H1 (cell line): ENCODE measurements around the gene CDRT4. TPM values are rescaled to one million over a fixed set of nuclear protein-coding genes. Genes with fewer than 3 reads are reported as not detected.

Experiments used
- JUN ChIP-seq: IDR thresholded peaks from 2 replicates; pipeline ENCODE4 v1.6.1; 2011; ENCODE audit warnings: low read depth, mild to moderate bottlenecking, improper control_type of control experiment, low read length
- KDM5A ChIP-seq: fragments of 200-600 bp; IDR thresholded peaks from 2 replicates; pipeline ENCODE4 v1.7.1; 2012; ENCODE audit warnings: mild to moderate bottlenecking, low read length, inconsistent platforms, mixed read lengths
- SIN3A ChIP-seq, 2 experiments: IDR thresholded peaks in 1 of 2; conservative IDR thresholded peaks in 1 of 2; 2 replicates each; pipeline ENCODE4 v1.6.1; 2011 to 2012; ENCODE audit warnings: low read length in 2 of 2, improper control_type of control experiment in 1 of 2, low read depth in 1 of 2, mild to moderate bottlenecking in 1 of 2
- TAF1 ChIP-seq: IDR thresholded peaks from 2 replicates; pipeline ENCODE4 v1.6.1; 2011; ENCODE audit warnings: mild to moderate bottlenecking, low read depth, low read length
- polyA plus RNA-seq, 7 experiments: library from polyadenylated mRNA; depleted of rRNA in 3 of 7; stranded (reverse) in 5 of 7; unstranded in 2 of 7; fragments of >200 nt in 5 of 7; fragments of 200-250 nt in 2 of 7; gene quantifications; 1 replicate in 5 of 7; 2 replicates in 1 of 7; 4 replicates in 1 of 7; pipeline versions ENCODE4 v1.2.1 to v1.2.3, GENCODE V29; 2011 to 2013; ENCODE audit warnings: missing spikeins in 2 of 7, mixed read lengths in 2 of 7
- total RNA-seq: library from RNA; stranded (reverse); fragmentation: NEBNext Ultra II Directional; extraction: Animal tissue kit (Norgen Biotek cat#: 25700); gene quantifications from 2 replicates; pipeline ENCODE4 v1.2.1, GENCODE V29; 2021
- TF ChIP-seq, protein P1 (sequence below): fragments of 300-600 bp; sonication (generic); IDR thresholded peaks from 2 replicates; pipeline ENCODE4 v1.7.1; 2012; ENCODE audit warnings: low read length, moderate library complexity, mild to moderate bottlenecking, inconsistent platforms; ENCODE audit not compliant: insufficient replicate concordance

CDRT4 gene
- total and polyA plus RNA-seq, 2 of the 8 experiments (the other 6 are each of a cell fraction or from before 2014, with no cell fraction given): 2.6 to 5.6 TPM

GRCh38 chr17:15513856-15514459 is 46.5 kb upstream of the CDRT4 start (continued):
- TF ChIP-seq, protein P1, sequence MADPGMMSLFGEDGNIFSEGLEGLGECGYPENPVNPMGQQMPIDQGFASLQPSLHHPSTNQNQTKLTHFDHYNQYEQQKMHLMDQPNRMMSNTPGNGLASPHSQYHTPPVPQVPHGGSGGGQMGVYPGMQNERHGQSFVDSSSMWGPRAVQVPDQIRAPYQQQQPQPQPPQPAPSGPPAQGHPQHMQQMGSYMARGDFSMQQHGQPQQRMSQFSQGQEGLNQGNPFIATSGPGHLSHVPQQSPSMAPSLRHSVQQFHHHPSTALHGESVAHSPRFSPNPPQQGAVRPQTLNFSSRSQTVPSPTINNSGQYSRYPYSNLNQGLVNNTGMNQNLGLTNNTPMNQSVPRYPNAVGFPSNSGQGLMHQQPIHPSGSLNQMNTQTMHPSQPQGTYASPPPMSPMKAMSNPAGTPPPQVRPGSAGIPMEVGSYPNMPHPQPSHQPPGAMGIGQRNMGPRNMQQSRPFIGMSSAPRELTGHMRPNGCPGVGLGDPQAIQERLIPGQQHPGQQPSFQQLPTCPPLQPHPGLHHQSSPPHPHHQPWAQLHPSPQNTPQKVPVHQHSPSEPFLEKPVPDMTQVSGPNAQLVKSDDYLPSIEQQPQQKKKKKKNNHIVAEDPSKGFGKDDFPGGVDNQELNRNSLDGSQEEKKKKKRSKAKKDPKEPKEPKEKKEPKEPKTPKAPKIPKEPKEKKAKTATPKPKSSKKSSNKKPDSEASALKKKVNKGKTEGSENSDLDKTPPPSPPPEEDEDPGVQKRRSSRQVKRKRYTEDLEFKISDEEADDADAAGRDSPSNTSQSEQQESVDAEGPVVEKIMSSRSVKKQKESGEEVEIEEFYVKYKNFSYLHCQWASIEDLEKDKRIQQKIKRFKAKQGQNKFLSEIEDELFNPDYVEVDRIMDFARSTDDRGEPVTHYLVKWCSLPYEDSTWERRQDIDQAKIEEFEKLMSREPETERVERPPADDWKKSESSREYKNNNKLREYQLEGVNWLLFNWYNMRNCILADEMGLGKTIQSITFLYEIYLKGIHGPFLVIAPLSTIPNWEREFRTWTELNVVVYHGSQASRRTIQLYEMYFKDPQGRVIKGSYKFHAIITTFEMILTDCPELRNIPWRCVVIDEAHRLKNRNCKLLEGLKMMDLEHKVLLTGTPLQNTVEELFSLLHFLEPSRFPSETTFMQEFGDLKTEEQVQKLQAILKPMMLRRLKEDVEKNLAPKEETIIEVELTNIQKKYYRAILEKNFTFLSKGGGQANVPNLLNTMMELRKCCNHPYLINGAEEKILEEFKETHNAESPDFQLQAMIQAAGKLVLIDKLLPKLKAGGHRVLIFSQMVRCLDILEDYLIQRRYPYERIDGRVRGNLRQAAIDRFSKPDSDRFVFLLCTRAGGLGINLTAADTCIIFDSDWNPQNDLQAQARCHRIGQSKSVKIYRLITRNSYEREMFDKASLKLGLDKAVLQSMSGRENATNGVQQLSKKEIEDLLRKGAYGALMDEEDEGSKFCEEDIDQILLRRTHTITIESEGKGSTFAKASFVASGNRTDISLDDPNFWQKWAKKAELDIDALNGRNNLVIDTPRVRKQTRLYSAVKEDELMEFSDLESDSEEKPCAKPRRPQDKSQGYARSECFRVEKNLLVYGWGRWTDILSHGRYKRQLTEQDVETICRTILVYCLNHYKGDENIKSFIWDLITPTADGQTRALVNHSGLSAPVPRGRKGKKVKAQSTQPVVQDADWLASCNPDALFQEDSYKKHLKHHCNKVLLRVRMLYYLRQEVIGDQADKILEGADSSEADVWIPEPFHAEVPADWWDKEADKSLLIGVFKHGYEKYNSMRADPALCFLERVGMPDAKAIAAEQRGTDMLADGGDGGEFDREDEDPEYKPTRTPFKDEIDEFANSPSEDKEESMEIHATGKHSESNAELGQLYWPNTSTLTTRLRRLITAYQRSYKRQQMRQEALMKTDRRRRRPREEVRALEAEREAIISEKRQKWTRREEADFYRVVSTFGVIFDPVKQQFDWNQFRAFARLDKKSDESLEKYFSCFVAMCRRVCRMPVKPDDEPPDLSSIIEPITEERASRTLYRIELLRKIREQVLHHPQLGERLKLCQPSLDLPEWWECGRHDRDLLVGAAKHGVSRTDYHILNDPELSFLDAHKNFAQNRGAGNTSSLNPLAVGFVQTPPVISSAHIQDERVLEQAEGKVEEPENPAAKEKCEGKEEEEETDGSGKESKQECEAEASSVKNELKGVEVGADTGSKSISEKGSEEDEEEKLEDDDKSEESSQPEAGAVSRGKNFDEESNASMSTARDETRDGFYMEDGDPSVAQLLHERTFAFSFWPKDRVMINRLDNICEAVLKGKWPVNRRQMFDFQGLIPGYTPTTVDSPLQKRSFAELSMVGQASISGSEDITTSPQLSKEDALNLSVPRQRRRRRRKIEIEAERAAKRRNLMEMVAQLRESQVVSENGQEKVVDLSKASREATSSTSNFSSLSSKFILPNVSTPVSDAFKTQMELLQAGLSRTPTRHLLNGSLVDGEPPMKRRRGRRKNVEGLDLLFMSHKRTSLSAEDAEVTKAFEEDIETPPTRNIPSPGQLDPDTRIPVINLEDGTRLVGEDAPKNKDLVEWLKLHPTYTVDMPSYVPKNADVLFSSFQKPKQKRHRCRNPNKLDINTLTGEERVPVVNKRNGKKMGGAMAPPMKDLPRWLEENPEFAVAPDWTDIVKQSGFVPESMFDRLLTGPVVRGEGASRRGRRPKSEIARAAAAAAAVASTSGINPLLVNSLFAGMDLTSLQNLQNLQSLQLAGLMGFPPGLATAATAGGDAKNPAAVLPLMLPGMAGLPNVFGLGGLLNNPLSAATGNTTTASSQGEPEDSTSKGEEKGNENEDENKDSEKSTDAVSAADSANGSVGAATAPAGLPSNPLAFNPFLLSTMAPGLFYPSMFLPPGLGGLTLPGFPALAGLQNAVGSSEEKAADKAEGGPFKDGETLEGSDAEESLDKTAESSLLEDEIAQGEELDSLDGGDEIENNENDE: no peak
- TF ChIP-seq JUN: no peak
- TF ChIP-seq KDM5A: no peak
- TF ChIP-seq SIN3A (conservative IDR thresholded peaks at IDR 0.05 in 1 of 2, IDR thresholded peaks at IDR 0.05 in 1 of 2; ENCODE audit: low read depth in 1 of 2, low read length in 2 of 2): no peak
- TF ChIP-seq TAF1: no peak
